Esophagus (tissue), 2 donors: ENCODE results near the gene TRDN. TPM values are rescaled to one million over a fixed set of nuclear protein-coding genes. Genes with fewer than 3 reads are reported as not detected.

ENCODE experiments used
- H3K27ac ChIP-seq, 2 donors: one replicate each; pipeline ENCODE4 v1.5.1; 2013; ENCODE audit warnings: low read depth in 2 of 2, mild to moderate bottlenecking in 2 of 2, inconsistent platforms in 1 of 2, low read length in 1 of 2, moderate library complexity in 1 of 2
- H3K27me3 ChIP-seq, 2 donors: one replicate each; pipeline ENCODE4 v1.6.1; 2013; ENCODE audit warnings: low read length in 2 of 2, control low read depth in 1 of 2, mild to moderate bottlenecking in 1 of 2; ENCODE audit not compliant: insufficient read depth in 2 of 2, control insufficient read depth in 1 of 2
- H3K36me3 ChIP-seq, 2 donors: one replicate each; pipeline ENCODE4 v1.6.1; 2013; ENCODE audit warnings: low read length in 1 of 2; ENCODE audit not compliant: control insufficient read depth in 2 of 2, insufficient read depth in 2 of 2
- H3K4me1 ChIP-seq, 2 donors: one replicate each; pipeline ENCODE4 v1.6.1; 2013; ENCODE audit warnings: low read length in 1 of 2; ENCODE audit not compliant: control insufficient read depth in 2 of 2, insufficient read depth in 2 of 2
- H3K4me3 ChIP-seq, 2 donors: one replicate each; pipeline ENCODE4 v1.5.1; 2013; ENCODE audit warnings: low read length in 2 of 2, mild to moderate bottlenecking in 2 of 2, low read depth in 1 of 2, moderate library complexity in 1 of 2
- H3K9me3 ChIP-seq, 2 donors: one replicate each; pipeline ENCODE4 v1.6.1; 2013; ENCODE audit warnings: mild to moderate bottlenecking in 2 of 2, low read depth in 1 of 2, low read length in 1 of 2, moderate library complexity in 1 of 2; ENCODE audit not compliant: control insufficient read depth in 2 of 2, insufficient read depth in 1 of 2
- WGBS, 2 donors: extraction: QIAGEN DNeasy Blood & Tissue Kit; methylation state at CpG; one replicate each; pipeline ENCODE4 v1.1.7; 2013; 5-methylcytosine and 5-hydroxymethylcytosine counted together
- polyA plus RNA-seq, 2 donors: library from polyadenylated mRNA; stranded (reverse); fragments of 200-250 nt; gene quantifications; one replicate each; pipeline ENCODE4 v1.2.3, GENCODE V29; 2013
- donor health status: healthy with polysubstance abuse.
- donor health status: Bipolar disorder and iron deficiency.

Gene TRDN
- polyA plus RNA-seq, 2 donors: 0.01 TPM; not detected in 1

DNA sequence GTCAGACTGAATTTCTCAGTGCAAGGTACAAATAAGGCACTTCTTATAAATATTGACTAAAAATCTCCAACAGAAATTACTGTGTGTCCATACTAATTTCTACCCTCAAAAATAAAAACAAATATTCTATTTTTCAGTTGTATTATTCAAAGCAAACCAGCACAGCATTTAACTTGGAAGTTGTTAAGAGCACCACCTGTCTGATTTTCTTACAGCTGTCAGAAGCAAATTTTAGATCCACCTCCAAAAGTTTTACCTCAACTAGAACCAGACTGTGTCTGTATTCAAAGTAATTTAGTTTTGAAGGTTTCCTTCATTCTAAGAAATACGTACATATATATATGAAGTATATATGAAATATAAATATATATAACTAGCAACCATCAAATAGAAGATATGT, 1.2 kb downstream of the TRDN start:
- WGBS, 2 donors: 90% methylated on average over 1 of the region's 1 CpG
- H3K9me3 ChIP-seq: no peaks in the 10 kb centered on the region

DNA sequence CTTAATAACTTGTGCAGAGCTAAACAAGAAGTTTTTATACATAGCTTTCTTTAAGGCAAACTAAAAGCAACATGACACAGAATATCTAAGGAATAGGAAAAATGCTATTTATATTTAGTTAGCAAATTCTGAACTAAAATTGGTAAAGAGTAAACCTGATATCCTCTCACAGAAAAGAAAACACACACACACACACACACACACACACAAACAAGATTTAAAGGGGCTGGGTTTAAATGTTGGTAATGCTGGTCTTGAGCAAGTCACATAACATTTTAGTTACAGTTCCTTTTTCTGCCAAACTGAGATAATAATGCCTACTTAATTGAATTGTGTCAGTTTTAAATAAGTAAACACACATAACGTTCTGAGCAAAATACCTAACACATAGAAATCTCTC, 1.6 kb downstream of the TRDN start:
- no peaks in the 10 kb centered on the region for H3K36me3 ChIP-seq
- H3K9me3 ChIP-seq: no peaks in the 10 kb centered on the region
- 29 to 45% methylated on average over 1 of the region's 1 CpG for WGBS, 2 donors
- H3K27ac ChIP-seq: no peak overlapping the region
- H3K4me3 ChIP-seq: no peak overlapping the region
- no peaks in the 10 kb centered on the region for H3K27me3 ChIP-seq
- H3K4me1 ChIP-seq: no peaks in the 10 kb centered on the region

More for the DNA sequence above, 1.2 kb downstream of the TRDN start:
- Histone ChIP-seq H3K27me3 (no peaks in the 10 kb centered on the region), H3K4me1 (no peaks in the 10 kb centered on the region), H3K27ac (no peak overlapping the region), H3K36me3 (no peaks in the 10 kb centered on the region), H3K4me3 (no peak overlapping the region)

DNA sequence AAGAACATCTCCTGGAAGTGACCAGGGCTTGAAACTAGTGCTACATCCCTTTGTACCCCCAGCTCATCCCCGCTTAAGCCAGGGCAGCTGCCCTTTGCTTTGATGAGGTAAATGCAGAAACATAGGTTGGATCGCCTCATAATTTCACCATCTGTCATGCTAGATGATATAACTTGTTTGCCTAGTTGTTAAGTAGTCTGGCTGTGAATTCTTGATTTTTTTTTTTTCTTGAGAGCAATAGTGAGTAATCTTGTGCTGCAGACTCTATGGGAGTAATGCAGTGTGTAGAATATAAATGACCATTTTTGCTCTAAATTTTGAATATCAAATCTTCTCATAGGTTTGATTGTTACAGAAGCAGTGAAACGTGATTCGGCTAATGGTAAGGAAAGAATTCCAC, 4.1 kb downstream of the TRDN start:
- H3K27me3 ChIP-seq: no peaks in the 10 kb centered on the region
- H3K27ac ChIP-seq: no peak overlapping the region
- no peaks in the 10 kb centered on the region for H3K36me3 ChIP-seq
- no peaks in the 10 kb centered on the region for H3K9me3 ChIP-seq
- H3K4me1 ChIP-seq: no peaks in the 10 kb centered on the region
- H3K4me3 ChIP-seq: no peak overlapping the region
- WGBS, 2 donors: 74 to 79% methylated on average over 4 of the region's 4 CpGs

DNA sequence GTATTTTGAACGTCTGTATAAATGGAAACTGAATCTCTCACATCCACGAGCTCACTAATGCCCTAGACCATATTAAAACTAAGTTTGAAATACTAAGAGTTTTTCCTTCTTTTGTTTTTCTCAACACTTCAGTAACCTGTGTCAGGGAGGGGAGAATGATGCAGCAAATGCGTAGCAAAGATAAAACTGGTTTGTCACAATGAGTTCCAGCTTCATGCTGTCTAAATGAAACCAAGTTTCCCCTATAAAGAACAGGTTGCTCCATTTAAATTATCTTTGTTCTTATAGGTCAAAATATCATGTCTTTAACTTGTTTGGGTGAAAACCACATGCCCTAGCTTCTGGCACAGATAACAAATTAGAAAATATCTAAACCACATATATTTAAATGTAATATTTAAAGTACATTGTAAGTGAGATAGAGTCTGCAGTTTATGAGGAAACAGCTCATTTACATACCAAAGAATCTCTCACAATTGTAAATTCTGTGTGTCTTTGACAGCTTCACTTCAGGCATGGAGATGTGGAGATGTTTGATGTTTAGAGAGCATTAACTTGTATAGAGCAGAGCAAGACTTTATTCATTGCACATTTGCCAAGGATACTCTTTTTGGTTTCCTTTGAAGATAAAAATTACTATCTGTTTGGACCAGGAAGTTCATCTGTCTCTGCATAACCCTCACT, 7.3 kb downstream of the TRDN start:
- 59 to 71% methylated on average over 3 of the region's 3 CpGs for WGBS, 2 donors
- Histone ChIP-seq H3K36me3 (no peaks in the 10 kb centered on the region), H3K27ac (no peak overlapping the region), H3K27me3 (no peaks in the 10 kb centered on the region), H3K4me1 (no peaks in the 10 kb centered on the region), H3K9me3 (no peaks in the 10 kb centered on the region), H3K4me3 (no peak overlapping the region)

DNA sequence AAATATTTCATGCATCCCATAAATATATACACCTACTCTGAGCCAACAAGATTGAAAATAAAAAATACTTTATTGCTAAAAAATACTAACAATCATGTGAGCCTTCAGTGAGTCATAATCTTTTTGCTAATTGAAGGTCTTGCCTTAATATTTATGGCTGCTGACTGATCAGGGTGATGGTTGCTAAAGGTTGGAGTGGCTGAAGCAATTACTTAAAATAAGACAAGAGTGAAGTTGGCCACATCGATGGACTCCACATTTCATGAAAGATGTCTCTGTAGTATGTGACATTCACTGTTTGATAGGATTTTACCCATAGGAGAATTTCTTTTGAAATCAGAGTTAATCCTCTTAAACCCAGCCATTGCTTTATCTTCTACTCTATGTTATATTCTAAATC, 11.1 kb downstream of the TRDN start:
- no peaks in the 10 kb centered on the region for H3K27me3 ChIP-seq
- 92% methylated on average over 1 of the region's 1 CpG for WGBS, 2 donors
- no peaks in the 10 kb centered on the region for H3K9me3 ChIP-seq
- H3K4me3 ChIP-seq: no peak overlapping the region
- no peaks in the 10 kb centered on the region for H3K4me1 ChIP-seq
- H3K27ac ChIP-seq: no peak overlapping the region
- H3K36me3 ChIP-seq: no peaks in the 10 kb centered on the region

DNA sequence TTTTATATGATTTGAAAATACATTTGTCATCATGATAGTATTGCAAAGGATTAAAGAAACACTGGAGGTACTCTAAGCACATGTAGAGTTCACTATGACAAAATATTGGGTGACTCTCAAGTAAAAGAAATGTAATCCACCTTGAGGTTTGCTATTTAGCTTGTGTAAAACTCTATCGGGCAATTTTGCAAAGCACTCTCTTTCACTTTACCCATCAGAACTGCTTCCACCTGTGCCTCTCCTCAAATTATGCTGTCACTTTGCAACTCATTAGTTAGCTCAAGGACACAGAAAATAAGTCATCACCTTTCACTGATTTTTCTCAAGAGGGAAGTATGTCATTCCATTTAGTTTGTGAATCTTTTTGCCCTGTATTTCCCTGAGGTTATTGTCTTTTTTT, 14.0 kb downstream of the TRDN start:
- H3K4me1 ChIP-seq: no peaks in the 10 kb centered on the region
- H3K9me3 ChIP-seq: no peaks in the 10 kb centered on the region
- WGBS, 2 donors: 85 to 88% methylated on average over 1 of the region's 1 CpG
- H3K36me3 ChIP-seq: no peaks in the 10 kb centered on the region
- H3K4me3 ChIP-seq: no peak overlapping the region
- H3K27ac ChIP-seq: no peak overlapping the region
- no peaks in the 10 kb centered on the region for H3K27me3 ChIP-seq

DNA sequence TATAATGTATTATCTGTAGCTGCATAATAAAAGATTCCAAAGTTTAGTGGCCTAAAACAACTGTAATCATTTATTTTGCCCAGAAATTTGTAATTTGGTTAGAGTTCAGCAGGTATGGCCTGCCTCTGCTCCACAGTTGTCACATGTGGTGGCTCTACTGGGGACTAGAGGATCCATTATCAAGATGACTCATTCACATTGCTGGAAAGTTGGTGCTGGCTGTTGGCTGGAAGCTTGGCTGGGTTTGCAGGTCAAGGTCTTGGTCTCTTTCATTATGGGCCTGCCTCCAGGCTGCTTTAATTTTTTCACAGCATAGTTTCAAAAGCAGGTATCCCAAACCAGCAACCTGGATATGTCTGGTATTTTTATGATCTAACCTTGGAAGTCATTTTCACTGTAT, 17.6 kb downstream of the TRDN start:
- Histone ChIP-seq H3K9me3 (no peaks in the 10 kb centered on the region), H3K27me3 (no peaks in the 10 kb centered on the region), H3K4me1 (no peaks in the 10 kb centered on the region), H3K4me3 (no peak overlapping the region), H3K36me3 (no peaks in the 10 kb centered on the region), H3K27ac (no peak overlapping the region)

DNA sequence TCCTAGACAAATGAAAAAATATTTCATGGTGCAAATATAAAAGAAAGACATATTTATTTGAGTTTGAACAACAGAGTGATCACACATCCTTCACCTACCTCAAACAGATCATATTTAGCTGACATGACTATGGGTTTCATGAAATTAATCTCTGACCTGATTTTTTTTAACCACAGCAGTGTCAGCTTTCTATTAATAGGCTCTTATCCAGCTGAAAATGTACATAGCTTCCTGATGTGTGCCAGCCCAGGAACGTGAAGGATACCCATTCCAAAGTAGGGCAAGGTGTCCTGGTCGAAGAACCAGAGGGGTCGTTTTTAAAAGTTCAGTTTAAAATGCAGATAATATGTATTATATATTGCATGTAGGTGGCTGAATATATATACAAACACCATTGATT, 19.8 kb downstream of the TRDN start:
- WGBS, 2 donors: 66 to 69% methylated on average over 3 of the region's 3 CpGs
- Histone ChIP-seq H3K4me1 (no peaks in the 10 kb centered on the region), H3K36me3 (no peaks in the 10 kb centered on the region)

DNA sequence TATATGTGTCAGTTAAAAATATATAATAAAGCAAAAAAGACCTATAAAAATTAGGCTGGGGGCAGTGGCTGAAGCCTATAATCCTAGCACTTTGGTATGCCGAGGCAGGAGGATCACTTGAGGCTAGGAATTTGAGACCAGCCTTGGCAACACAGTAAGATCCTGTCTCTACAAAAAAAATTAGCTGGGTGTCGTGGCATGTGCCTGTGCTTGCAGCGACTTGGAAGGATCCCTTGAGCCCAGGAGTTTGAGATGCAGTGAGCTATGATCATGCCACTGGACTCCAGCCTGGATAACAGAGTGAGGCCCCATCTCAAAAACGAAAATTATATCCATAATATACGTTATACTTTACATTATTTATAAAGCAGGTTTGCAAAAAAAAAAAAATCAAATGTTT, 20.7 kb downstream of the TRDN start:
- 43 to 52% methylated on average over 5 of the region's 5 CpGs for WGBS, 2 donors
- no peak overlapping the region for H3K27ac ChIP-seq
- H3K4me3 ChIP-seq: no peak overlapping the region
- H3K36me3 ChIP-seq: no peaks in the 10 kb centered on the region
- H3K9me3 ChIP-seq: no peaks in the 10 kb centered on the region
- no peaks in the 10 kb centered on the region for H3K4me1 ChIP-seq
- no peaks in the 10 kb centered on the region for H3K27me3 ChIP-seq

More for the DNA sequence above, 19.8 kb downstream of the TRDN start:
- Histone ChIP-seq H3K27me3 (no peaks in the 10 kb centered on the region), H3K9me3 (no peaks in the 10 kb centered on the region), H3K4me3 (no peak overlapping the region), H3K27ac (no peak overlapping the region)

DNA sequence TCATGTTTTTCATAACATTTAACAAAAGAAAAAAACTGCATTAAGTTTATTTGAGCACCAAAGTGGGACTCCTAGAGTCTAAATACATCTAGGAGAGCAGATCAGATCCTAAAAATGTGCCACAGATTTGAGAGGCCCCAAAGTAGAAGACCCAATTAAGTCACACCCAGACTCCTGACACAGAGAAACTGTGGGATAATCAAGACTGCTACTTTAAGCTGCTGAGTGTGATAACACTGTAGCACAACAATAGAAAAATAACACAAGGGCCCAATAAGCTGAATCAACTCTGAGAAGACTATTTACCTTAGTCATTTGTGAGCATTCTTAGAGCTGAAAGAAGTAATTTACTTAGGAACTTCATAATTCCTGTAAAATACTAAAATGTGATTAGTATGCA, 26.0 kb downstream of the TRDN start:
- Histone ChIP-seq H3K4me3 (no peak overlapping the region), H3K27me3 (no peaks in the 10 kb centered on the region), H3K9me3 (no peaks in the 10 kb centered on the region), H3K27ac (no peak overlapping the region), H3K36me3 (no peaks in the 10 kb centered on the region), H3K4me1 (no peaks in the 10 kb centered on the region)
